HL-60 (cell line): ENCODE measurements around the gene DYNC1I1.

ENCODE experiments used
- CTCF ChIP-seq: IDR thresholded peaks from one replicate; pipeline ENCODE4 v1.5.1; 2011; ENCODE audit warnings: low read length, control low read depth, inconsistent platforms; ENCODE audit not compliant: insufficient read depth
- GABPA ChIP-seq: IDR thresholded peaks from 2 replicates; pipeline ENCODE4 v1.6.1; 2012; ENCODE audit warnings: low read depth
- POLR2AphosphoS5 ChIP-seq: IDR thresholded peaks from 2 replicates; pipeline ENCODE4 v1.6.1; 2012; ENCODE audit warnings: low read depth
- SPI1 ChIP-seq: IDR thresholded peaks from 2 replicates; pipeline ENCODE4 v1.6.1; 2012; ENCODE audit warnings: low read depth, mild to moderate bottlenecking, borderline replicate concordance

- TF ChIP-seq POLR2AphosphoS5 (no peak), CTCF (no peak), GABPA (no peak), SPI1 (peak; percentile 81)
Observed at GRCh38 chr7:95772298-95772770, at the start of gene DYNC1I1.
